H1 (cell line): ENCODE measurements around the gene GJA8. TPM values are rescaled to one million over a fixed set of nuclear protein-coding genes. Genes with fewer than 3 reads are reported as not detected.

Experiments
- CREB1 ChIP-seq: IDR thresholded peaks from 2 replicates; pipeline ENCODE4 v1.6.1; 2012; ENCODE audit warnings: inconsistent platforms
- EGR1 ChIP-seq: IDR thresholded peaks from 2 replicates; pipeline ENCODE4 v1.6.1; 2011; ENCODE audit warnings: low read depth, low read length, borderline replicate concordance
- FOSL1 ChIP-seq: IDR thresholded peaks from 2 replicates; pipeline ENCODE4 v1.6.1; 2011; ENCODE audit warnings: mild to moderate bottlenecking, low read depth, low read length, moderate library complexity; ENCODE audit not compliant: insufficient read depth
- KDM5A ChIP-seq: fragments of 200-600 bp; IDR thresholded peaks from 2 replicates; pipeline ENCODE4 v1.7.1; 2012; ENCODE audit warnings: mild to moderate bottlenecking, low read length, inconsistent platforms, mixed read lengths
- POLR2AphosphoS5 ChIP-seq: IDR thresholded peaks from 2 replicates; pipeline ENCODE4 v1.6.1; 2011; ENCODE audit warnings: low read depth, low read length
- SAP30 ChIP-seq: fragments of 300-600 bp; sonication (generic); IDR thresholded peaks from 2 replicates; pipeline ENCODE4 v1.7.1; 2012; ENCODE audit warnings: low read length, moderate library complexity, mild to moderate bottlenecking, inconsistent platforms; ENCODE audit not compliant: insufficient read depth, insufficient replicate concordance
- TAF1 ChIP-seq: IDR thresholded peaks from 2 replicates; pipeline ENCODE4 v1.6.1; 2011; ENCODE audit warnings: mild to moderate bottlenecking, low read depth, low read length
- TAF7 ChIP-seq: optimal IDR thresholded peaks from 2 replicates; pipeline ENCODE3; 2011; ENCODE audit warnings: low read depth, mild to moderate bottlenecking, inconsistent platforms, low read length, moderate library complexity, borderline replicate concordance
- polyA plus RNA-seq, 7 experiments: library from polyadenylated mRNA; depleted of rRNA in 3 of 7; stranded (reverse) in 5 of 7; unstranded in 2 of 7; fragments of >200 nt in 5 of 7; fragments of 200-250 nt in 2 of 7; gene quantifications; 1 replicate in 5 of 7; 2 replicates in 1 of 7; 4 replicates in 1 of 7; pipeline versions ENCODE4 v1.2.1 to v1.2.3, GENCODE V29; 2011 to 2013; ENCODE audit warnings: missing spikeins in 2 of 7, mixed read lengths in 2 of 7
- total RNA-seq: library from RNA; stranded (reverse); fragmentation: NEBNext Ultra II Directional; extraction: Animal tissue kit (Norgen Biotek cat#: 25700); gene quantifications from 2 replicates; pipeline ENCODE4 v1.2.1, GENCODE V29; 2021

Gene GJA8
- total and polyA plus RNA-seq, 2 of the 8 experiments (the other 6 are each of a cell fraction or from before 2014, with no cell fraction given), result not detected

- no peak for TF ChIP-seq POLR2AphosphoS5
- TF ChIP-seq SAP30, result no peak
- no peak for TF ChIP-seq EGR1
- no peak for TF ChIP-seq TAF1
- TF ChIP-seq KDM5A, result no peak
- TF ChIP-seq FOSL1, result no peak
- no peak for TF ChIP-seq CREB1
- TF ChIP-seq TAF7, result no peak
These were observed at the start of gene GJA8 (continued) for GRCh38 chr1:147902253-147902845.
